Uterus (tissue), 2 donors: ENCODE measurements around the gene ATF7.

Source experiments
- POLR2A ChIP-seq, 2 donors: fragments of 450-650 bp; IDR thresholded peaks; one replicate each; pipeline ENCODE4 v1.6.1; 2016; ENCODE audit warnings: antibody characterized with exemption in 2 of 2, mild to moderate bottlenecking in 1 of 2, moderate library complexity in 1 of 2
- TF ChIP-seq, protein P1 (sequence below), 4 experiments: fragments of 200-600 bp in 2 of 4; fragments of 450-650 bp in 2 of 4; sonication (generic) in 2 of 4; IDR thresholded peaks; one replicate each; pipeline ENCODE4 v1.5.1; 2016 to 2019; ENCODE audit warnings: antibody characterized with exemption in 4 of 4, mild to moderate bottlenecking in 2 of 4, moderate library complexity in 1 of 4

DNA sequence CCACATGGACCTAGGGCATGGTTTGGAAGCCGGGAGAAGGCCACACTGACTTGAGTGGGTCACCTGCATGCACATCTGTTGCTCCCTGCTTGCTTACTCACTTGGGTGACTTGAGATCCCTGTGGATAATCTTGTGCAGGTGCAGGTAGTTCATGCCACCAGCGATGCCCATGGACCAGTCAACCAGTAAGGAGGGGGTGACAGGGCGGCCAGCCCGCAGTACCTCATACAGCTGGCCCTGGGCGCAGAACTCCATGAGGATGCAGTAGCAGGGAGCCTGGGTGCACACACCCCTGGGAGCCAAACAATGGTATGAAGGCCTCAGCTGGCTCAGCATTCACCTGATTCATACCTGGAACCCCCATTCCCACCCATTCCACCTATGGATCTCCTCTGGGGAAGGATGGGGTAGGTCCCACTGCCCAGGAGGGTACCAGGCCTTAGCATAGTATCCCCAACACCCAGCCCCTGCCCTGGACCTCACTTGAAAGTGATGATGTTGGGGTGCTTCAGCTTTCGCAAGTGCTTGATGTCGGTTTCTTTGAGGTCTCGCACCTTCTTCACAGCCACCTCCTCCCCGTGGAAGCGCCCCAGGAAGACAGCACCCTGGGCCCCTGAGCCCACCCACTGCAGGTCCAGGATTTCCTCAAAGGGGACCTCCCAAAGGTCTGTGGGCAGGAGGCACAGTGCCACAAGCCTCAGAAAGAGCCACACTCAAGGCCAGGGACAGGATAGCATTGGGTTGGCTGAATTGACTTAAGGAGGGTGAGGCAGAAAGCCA is 140.0 kb downstream of the ATF7 start:
- TF ChIP-seq, protein P1, sequence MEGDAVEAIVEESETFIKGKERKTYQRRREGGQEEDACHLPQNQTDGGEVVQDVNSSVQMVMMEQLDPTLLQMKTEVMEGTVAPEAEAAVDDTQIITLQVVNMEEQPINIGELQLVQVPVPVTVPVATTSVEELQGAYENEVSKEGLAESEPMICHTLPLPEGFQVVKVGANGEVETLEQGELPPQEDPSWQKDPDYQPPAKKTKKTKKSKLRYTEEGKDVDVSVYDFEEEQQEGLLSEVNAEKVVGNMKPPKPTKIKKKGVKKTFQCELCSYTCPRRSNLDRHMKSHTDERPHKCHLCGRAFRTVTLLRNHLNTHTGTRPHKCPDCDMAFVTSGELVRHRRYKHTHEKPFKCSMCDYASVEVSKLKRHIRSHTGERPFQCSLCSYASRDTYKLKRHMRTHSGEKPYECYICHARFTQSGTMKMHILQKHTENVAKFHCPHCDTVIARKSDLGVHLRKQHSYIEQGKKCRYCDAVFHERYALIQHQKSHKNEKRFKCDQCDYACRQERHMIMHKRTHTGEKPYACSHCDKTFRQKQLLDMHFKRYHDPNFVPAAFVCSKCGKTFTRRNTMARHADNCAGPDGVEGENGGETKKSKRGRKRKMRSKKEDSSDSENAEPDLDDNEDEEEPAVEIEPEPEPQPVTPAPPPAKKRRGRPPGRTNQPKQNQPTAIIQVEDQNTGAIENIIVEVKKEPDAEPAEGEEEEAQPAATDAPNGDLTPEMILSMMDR (IDR thresholded peaks at IDR 0.05) = no peak
- TF ChIP-seq POLR2A (IDR thresholded peaks at IDR 0.05) = no peak
